Kidney glomerular epithelial cell (primary cell): ENCODE results near the gene TEKTIP1.

ENCODE experiments used
- DNase-seq: peaks from one replicate; lab custom pipeline; 2025; lab: John Stamatoyannopoulos, UW

The TEKTIP1 gene

GRCh38 chr19:3585301-3586126 is 46.5 kb downstream of the TEKTIP1 start, which contains the start of gene GIPC3:
GIPC3 (plus strand) TSS chr19:3585478; CDS start chr19:3585598, 120 bp downstream.
- no peak for DNase-seq

- no peak for DNase-seq
These were observed 47.2 kb downstream of the TEKTIP1 start for GRCh38 chr19:3586127-3586626.

GRCh38 chr19:3586707-3587346 is 47.9 kb downstream of the TEKTIP1 start:
- DNase-seq = no peak

DNA sequence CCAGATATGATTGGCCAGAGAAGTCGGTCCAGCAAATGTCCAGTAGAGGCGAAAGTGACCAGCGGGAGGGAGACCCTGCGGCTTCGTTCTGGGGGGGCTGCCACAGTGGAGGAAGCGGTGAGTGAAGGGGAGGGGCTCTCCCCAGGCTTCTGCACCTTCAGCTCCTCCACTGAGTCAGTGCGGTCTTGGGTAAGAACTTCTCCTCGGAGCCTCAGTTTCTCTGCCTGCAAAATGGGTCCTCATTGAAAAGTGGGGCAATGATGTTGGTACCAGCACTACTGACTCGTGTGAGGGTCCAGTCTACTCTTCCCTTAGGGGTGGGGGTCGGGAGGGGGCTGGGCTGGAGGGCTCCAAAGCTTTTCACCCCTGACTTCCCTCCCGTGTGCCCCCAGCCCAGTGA is 50.5 kb downstream of the TEKTIP1 start:
- no peak for DNase-seq

DNA sequence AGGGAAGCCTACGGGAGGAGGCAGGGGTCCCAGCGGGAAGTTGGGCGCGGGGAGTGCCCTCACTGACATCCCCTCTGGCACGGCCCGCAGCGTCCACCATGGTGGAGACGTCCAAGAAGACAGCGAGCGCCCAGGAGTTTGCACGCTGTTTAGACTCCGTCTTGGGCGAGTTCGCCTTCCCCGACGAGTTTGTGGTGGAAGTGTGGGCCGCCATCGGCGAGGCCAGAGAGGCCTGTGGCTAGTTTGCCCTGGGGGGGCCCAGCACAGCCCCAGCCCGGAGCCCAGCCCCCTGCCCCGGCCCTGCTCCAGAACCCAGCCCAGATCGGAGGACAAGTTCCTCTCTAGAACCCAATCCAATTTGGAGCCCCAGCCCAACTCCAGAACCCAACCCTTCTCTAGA is 51.0 kb downstream of the TEKTIP1 start:
- DNase-seq = no peak

GRCh38 chr19:3590991-3591659 is 52.2 kb downstream of the TEKTIP1 start:
- DNase-seq = no peak

- no peak for DNase-seq
These were observed 53.1 kb downstream of the TEKTIP1 start for GRCh38 chr19:3591876-3592613.

DNA sequence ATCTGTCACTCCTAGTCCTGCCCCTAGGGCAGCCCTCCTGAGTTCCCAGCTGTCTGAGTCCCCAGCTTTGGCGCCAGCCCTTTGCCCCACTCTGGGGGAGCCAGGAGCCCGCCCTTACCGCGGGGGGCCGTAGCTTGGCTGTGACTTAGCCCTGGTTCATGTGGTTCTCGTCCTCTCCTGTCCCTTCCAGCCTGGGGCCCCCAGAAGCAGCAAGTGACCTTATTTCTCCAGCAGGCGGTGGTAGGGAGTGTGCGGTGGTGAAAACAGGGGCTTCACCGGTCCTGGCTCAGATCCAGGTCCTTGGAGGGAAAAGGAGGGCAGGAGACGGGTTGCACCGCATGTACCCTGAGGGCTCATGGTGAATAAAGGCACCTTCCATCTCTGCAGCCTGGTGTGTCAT is 54.2 kb downstream of the TEKTIP1 start:
- DNase-seq = no peak
